Measurements from ENCODE around the gene GNAS-AS1. TPM values are rescaled to one million over a fixed set of nuclear protein-coding genes. Genes with fewer than 3 reads are reported as not detected.

Gene GNAS-AS1
- total RNA-seq, 4 donors from 2014 or later, result 0.42 to 0.59 TPM; not detected in 2

- no peaks in the 10 kb centered on the region for H3K9me3 ChIP-seq
- H3K36me3 ChIP-seq, result no peaks in the 10 kb centered on the region
- H3K27ac ChIP-seq, result no peak overlapping the region
- DNase-seq (ENCODE audit: low spot score in 2 of 2), result no peak
- peaks cover 0 to 16% of the 10 kb centered on the region in 2 donors for H3K27me3 ChIP-seq
- WGBS, 2 donors, result 49 to 52% methylated on average over 2 of the region's 2 CpGs
- TF ChIP-seq CTCF (IDR thresholded peaks at IDR 0.05) (no peak), POLR2A (IDR thresholded peaks at IDR 0.05) (no peak), EP300 (IDR thresholded peaks at IDR 0.05) (no peak)
- H3K4me3 ChIP-seq, result no peak overlapping the region
- H3K4me1 ChIP-seq, result peaks cover 0 to 14% (median 0%) of the 10 kb centered on the region in 4 donors
Observed at GRCh38 chr20:58864346-58864745, 13.6 kb upstream of the GNAS-AS1 start.

DNA sequence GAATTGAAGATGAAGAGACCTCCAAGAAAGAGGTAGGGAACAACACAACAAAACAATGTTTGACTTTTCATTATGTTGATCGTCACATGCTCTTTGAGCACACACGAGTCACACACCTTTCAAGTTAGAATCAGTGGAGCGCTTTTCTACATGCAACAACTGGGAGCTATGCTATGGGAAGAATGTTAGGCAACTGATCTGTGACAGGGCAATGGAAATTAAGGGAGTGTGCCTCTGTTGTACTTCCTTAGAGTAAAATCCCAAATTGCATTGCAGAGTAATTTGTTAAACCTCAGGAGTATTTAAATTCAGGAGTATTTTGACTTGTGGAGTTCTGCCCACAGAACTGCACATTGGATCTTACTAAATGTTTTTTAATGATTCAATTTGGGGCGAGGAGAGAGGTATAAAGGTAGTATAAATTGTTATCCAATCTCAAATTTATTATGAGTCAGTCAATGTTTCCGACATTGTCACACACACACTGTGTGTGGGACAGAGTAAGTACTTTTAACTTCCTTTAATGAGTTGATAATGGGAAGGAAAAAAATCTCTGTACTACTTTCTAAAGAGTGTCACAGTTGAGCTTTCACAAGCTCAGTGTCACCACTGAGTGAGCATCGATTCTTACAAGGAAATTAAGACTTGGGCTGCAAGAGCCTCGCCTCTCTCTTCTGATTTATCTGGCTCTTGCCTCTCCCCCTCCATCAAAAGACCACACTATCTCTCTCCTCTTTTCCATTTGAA, 12.5 kb upstream of the GNAS-AS1 start:
- no peak for DNase-seq (ENCODE audit: low spot score in 2 of 2)
- Histone ChIP-seq H3K9me3 (no peaks in the 10 kb centered on the region), H3K27ac (no peak overlapping the region), H3K36me3 (no peaks in the 10 kb centered on the region), H3K27me3 (peaks cover 0 to 21% of the 10 kb centered on the region in 2 donors), H3K4me1 (peaks cover 0 to 14% (median 0%) of the 10 kb centered on the region in 4 donors), H3K4me3 (no peak overlapping the region)
- whole genome bisulfite sequencing, 2 donors, result 81 to 83% methylated on average over 7 of the region's 7 CpGs
- TF ChIP-seq POLR2A (IDR thresholded peaks at IDR 0.05) (no peak), CTCF (IDR thresholded peaks at IDR 0.05) (no peak), EP300 (IDR thresholded peaks at IDR 0.05) (no peak)

DNA sequence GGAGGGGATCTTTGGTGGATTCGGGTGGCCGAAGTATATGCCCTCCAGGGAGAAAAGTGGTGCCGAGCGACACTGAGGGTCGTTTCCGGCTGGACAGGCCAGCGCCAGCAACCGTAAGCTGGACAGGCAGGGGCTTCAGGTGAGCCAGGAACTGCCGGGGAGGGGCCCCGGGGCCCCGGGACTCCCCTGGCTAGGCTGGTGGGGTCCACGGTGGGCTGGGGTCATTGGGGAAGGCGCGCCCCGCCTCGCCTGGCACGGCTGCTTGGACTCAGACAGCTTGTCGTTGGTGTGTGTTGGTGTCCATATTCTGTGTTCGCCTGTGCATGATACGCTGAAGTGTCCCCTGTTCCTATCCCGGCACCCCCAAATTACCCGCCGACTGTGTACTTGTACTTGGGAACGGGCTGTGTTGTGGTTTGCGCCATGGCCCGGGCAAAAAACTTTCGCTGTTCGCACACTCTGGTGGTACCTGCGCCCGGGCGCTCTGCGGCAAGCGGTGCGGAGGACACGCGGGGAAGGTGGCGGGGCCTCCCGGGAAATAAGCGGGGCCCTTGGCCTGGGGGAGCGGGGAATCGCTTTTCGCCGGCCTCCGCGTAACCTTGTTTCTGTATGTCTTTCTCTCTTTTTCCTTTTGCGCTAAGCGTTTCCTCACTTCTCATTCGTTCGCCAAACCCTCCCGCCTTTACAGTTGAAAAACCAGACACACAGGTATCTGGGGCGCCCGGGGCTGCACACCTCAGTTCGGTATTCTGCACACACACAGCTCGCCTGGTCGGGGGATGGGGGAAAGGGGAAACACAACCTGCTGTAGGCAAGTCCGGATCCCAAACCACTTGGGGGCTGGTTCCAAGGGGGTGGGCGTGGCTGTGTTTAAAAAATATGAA, 5.0 kb upstream of the GNAS-AS1 start:
- H3K27ac ChIP-seq, result no peak overlapping the region
- TF ChIP-seq CTCF (IDR thresholded peaks at IDR 0.05), result no peak
- no peak for TF ChIP-seq POLR2A (IDR thresholded peaks at IDR 0.05)
- TF ChIP-seq EP300 (IDR thresholded peaks at IDR 0.05), result no peak
- WGBS, 2 donors, result 56 to 62% methylated on average over 56 to 57 of the region's 57 CpGs
- no peaks in the 10 kb centered on the region for H3K9me3 ChIP-seq
- H3K4me3 ChIP-seq, result peak overlapping the region in 1 of 4 donors; percentile 24
- H3K27me3 ChIP-seq, result peaks cover 0 to 71% of the 10 kb centered on the region in 2 donors
- H3K36me3 ChIP-seq, result no peaks in the 10 kb centered on the region
- DNase-seq (ENCODE audit: low spot score in 2 of 2), result no peak
- H3K4me1 ChIP-seq, result peaks cover 0 to 39% (median 3%) of the 10 kb centered on the region in 4 donors

GRCh38 chr20:58854638-58855471, 4.2 kb upstream of the GNAS-AS1 start:
- Histone ChIP-seq H3K27ac (no peak overlapping the region), H3K9me3 (no peaks in the 10 kb centered on the region), H3K27me3 (peaks cover 0 to 80% of the 10 kb centered on the region in 2 donors), H3K36me3 (no peaks in the 10 kb centered on the region), H3K4me3 (peak overlapping the region; percentile 0 to 39 (median 17)), H3K4me1 (peaks cover 0 to 41% (median 3%) of the 10 kb centered on the region in 4 donors)
- TF ChIP-seq EP300 (IDR thresholded peaks at IDR 0.05) (no peak), POLR2A (IDR thresholded peaks at IDR 0.05) (no peak), CTCF (IDR thresholded peaks at IDR 0.05) (no peak)
- no peak for DNase-seq (ENCODE audit: low spot score in 2 of 2)
- WGBS, 2 donors, result 62 to 65% methylated on average over 59 to 75 of the region's 75 CpGs
